ENCODE data around the gene CTXND1.

- TF ChIP-seq POLR2AphosphoS5 (IDR thresholded peaks at IDR 0.05; ENCODE audit: low read depth, low read length) (no peak), TAF1 (IDR thresholded peaks at IDR 0.05; ENCODE audit: borderline replicate concordance, low read depth, low read length) (no peak)
Observed at GRCh38 chr15:80151148-80151547, 100.9 kb downstream of the CTXND1 start.

Data from GM12892 (cell line).